Endothelial cell of hepatic sinusoid (primary cell): ENCODE results near the gene ZNF569.
"Not testable (repeated sequence)": the region's sequence is repeated elsewhere in the genome, so short reads cannot be mapped to it uniquely, and the experiment has no call there.

Experiments used
- in situ Hi-C: cut with HindIII; loops from 2 replicates; pipeline ENCODE4 v1.10.0; 2017; ENCODE audit warnings: low sequenced_read_pairs

The ZNF569 gene

DNA sequence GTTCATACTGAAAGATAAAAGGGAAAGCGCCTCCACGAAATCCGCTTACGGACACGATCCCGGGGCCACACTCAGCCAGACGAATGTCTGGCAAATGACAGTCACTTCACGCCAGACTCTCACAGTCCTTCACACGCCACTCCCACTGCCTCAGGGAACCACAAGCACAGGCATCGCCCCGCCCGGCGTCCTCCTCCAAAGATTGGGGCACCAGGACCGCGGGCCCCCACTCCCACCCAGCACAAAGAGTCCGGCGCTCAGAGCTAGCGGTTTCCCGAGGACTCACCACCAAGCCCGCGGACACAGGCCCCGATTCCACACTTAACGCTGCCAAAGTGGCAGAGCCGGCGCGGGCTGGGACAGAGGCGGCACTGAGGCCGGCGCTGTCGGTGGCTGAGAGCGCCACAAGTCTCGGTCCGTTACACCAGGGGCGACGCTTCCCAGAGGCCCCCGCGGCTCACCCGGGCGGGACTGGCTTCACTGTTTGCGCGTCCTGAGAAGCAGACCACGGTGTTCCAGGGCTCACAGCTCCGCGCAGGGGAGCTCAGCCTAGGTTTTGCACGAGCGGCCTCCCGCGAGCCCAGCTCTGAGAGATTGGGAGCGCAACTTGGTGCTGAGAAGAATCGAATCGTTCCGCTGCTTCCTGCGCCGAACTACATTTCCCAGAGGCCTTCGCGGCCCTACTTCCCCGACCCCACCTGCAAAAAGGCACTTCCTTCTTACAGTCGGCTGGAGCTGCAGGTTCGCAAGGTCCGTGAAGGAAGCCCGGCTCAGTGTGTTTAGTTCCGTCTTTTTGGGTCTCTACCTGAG lies at the start of gene ZNF569:
TSS of gene ZNF569 (minus strand) at position 647 of the 810 bp plus-strand sequence. CDS start 22,523 bp downstream, outside the sequence.
- in situ Hi-C loops, result no loop called here

DNA sequence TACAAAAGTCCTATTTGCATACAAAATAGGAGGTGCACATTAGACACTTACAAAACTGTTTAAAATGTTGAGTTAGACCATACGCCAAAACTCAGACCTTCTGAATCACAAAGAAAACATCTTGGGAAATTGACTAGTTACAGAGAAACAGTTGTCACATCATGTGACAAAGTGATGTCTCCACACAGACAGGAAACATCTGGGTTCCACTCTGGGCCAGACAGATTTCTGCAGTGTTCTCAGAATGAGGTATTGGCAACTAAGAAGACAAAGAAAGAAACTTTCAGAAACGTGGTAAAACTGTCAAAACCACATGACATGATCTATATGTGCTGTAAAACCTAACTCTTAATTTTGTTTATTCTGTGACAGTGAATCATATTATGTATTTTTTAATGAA lies 46.2 kb upstream of the ZNF569 start:
- in situ Hi-C loops, result no loop called here

DNA sequence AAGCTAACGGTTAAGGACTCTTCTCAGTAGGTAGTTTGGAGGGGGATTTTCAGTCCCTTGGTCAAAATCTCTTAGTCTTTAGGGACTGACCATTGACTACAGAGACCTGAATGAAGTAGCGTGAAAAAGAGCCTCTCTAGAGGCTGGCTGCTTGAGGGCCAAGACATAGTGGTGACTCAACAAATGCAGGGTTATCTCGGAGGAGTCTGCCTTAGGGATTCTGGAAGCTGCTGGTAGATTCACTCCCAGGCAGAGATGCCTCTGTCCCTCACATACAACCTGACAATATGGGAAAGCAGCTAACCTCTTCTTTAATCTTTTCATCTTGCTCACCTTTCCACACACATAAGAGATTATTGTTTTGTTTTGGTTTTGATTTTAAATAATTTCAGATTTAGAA lies 44.6 kb upstream of the ZNF569 start:
- in situ Hi-C loops, result no loop called here

DNA sequence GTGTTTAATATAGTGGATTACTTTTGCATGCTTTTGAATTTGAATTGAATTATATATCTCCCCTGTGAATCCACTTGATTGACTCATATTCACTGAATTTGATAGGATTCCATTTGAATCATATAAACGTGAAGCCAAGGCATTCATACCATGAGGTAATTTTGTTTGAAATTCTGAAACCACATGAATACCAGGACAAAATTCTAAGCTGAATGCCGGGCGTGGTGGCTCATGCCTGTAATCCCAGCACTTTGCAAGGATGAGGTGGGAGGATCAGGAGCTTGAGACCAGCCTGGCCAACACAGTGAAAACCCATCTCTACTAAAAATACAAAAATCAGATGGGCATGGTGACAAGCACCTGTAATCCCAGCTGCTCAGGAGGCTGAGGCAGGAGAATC lies 43.9 kb upstream of the ZNF569 start:
- in situ Hi-C loops, result no loop called here

DNA sequence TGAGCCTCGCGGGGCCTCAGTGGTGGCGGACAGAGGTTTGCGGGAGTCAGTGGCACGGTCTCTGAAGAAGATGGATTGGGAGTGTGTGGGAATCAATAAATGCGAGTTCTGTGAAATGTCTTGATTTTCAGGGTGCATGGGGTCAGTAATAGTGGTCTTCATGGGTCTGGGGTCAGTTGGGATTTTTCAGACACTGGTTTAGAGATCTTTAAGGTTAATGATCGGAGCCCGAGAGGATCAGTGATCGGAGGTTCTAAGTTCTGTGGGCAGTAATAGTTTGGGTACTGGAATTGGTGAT lies 39.9 kb upstream of the ZNF569 start:
- in situ Hi-C loops, result no loop called here

DNA sequence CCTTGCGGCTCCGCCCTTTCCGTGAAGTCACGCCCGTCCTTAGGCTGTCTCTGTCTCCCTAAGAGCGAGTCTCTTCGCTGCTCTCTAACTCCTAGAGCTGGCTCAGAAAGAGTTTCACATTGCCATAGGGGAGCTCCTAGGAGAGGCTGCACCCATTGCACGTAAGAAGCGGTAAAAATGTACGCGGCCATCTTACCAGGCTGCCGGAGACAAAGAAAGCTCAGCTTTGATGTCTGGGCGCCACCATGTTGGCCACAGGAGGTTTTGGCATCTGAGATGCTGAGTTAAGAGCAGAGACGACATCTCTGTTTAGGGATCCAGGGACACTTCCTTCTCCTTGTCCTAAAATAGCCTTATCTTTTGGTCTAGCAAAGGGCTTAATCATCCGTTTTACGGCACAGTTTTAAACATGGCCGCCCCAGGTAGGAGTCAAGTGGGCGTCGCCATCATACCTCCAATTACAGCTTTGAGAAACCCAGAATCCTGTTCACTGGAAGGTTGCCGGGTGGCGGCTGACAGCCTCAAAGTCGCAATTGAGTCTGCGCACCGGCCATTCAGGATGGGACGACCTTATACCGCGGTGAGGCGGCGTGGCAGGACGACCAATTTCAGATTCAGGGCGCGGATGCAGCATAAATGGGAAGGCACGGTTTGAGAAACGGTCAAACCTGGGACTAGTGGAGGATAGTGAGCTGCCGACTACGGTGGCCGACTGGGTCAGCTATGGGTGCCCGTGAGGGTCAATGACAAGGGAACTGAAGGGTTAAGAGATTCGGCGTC lies 39.3 kb upstream of the ZNF569 start, which contains the start of gene ZNF793:
TSS of gene ZNF793 (plus strand) at position 553 of the 780 bp plus-strand sequence. CDS start 16,501 bp downstream, outside the sequence.
- in situ Hi-C loops, result no loop called here

DNA sequence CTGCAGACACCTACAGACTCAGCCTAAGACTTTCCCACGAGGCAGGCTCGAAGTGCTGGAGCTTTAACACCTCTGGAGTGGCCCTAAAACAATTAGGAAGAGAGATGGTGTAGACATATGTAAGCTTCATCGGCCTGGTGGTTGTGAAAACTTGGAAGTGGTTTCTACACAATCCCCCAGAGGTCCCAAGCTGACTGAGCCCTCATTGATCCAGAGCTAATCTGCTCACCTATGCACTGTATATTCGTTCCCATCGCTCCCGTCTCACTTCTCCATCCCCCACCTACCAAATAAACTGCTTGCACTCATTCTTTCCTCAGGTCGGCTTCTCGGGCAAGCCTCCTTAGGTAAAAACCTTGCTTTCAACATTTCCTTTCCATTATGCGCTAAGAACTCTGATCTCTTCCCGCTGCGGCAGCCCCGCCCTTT lies 38.7 kb upstream of the ZNF569 start:
- in situ Hi-C loops, result no loop called here

DNA sequence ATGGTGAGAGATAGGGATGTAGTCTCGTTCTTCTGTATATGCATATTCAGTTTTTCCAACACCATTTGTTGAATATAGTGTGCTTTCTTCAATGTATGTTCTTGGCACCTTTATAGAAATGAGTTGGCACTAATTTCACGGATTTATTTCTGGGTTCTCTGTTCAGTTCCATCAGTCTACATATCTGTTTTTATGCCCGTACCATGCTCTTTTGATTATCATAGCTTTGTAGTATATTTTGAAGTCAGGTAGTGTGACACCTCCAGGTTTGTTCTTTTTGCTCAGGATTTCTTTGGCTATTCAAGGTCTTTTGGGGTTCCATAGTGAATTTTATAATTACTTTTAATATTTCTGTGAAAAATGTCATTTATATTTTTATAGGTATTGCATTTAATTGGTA lies 25.0 kb upstream of the ZNF569 start:
- in situ Hi-C loops, result no loop called here

DNA sequence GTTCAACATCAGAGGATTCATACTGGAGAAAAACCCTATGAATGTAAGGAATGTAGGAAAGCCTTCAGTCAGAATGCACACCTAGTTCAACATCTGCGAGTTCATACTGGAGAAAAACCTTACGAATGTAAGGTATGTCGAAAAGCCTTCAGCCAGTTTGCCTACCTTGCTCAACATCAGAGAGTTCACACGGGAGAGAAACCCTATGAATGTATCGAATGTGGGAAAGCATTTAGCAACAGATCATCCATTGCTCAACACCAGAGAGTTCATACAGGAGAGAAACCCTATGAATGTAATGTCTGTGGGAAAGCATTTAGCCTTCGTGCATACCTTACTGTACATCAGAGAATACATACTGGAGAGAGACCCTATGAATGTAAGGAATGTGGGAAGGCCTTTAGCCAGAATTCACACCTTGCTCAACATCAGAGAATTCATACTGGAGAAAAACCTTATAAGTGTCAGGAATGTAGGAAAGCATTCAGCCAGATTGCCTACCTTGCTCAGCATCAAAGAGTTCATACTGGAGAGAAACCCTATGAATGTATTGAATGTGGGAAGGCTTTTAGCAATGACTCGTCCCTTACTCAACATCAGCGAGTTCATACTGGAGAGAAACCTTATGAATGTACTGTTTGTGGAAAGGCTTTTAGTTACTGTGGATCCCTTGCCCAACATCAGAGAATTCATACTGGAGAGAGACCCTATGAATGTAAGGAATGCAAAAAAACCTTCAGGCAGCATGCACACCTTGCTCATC lies 17.3 kb upstream of the ZNF569 start:
- in situ Hi-C loops, result no loop called here

DNA sequence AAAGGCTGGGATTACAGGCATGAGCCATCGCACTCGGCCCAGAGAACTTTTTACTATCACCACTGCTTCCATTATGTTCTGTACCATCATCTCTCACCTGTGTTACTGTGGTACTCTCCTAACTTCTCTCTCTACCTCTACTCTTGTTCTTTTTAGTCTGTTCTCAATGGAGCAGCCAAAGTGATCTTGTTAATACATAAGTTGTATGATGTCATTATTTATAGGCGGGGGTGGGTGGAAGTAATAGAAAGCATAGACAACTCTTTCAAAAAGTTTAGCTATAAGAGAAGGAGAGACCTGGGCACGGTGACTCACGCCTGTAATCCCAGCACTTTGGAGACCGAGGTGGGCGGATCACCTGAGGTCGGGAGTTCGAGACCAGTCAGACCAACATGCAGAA lies 4.9 kb upstream of the ZNF569 start:
- in situ Hi-C loops, result no loop called here

DNA sequence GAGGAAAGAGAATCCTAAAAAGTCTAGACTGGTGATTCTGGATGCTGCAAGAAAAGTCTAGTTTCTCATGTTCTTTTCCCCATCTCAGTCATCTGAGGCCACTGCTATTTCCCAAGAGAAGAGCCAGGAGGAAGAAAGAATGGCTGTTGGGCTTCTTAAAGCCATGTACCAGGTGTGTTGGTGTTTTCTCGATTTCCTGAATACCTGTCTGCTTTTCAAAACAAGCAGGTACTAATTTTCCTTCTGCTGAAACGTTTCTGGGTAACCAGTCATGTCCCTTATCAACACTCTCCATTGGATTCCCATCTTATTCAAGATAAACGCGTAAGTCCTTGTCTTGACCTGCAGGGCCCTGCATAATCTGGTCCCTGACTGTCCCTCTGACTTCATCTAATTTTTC lies 3.0 kb upstream of the ZNF569 start:
- in situ Hi-C loops, result no loop called here

DNA sequence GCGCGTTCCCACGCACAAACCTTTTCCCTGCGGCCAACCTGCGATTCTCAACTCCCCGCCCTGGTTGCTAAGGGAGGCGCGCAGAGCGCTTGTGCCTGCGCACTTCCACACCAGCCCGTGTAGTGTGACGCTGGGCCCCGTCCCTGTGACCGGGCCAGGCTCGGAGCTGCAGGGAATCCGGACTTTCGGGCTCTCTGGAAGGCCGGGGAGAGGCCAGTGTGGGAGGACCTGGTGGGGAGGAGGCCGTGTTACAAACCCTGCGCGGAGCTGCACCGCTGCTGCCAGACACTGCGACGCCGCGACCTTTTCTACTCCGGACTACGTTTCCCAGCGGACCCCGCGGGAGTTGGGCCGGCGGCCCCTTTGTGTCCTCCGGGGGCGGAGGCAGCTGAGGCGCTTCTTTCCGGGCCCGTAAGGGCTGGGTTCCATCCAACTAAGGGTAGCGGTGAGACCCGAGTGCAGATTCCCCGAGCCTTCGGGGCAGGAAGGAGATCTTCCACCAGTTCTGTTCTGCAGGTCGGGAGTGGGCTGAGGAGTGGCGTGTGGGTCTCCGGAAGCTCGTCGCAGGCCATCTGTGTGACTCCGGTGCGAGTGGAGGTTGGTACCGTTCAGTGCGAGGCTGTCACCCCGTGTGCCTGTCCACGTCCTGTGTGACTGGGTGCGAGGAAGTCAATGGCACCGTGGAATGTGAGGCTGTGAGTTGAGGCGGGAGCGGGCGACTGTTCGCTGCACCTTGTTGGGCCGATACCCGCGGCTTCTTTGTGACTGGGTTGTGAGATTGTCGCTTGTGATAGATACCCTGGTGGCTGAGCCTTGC lies 1.9 kb upstream of the ZNF569 start, which contains the start of gene ZNF570:
TSS of gene ZNF570 (plus strand) at position 396 of the 817 bp plus-strand sequence. CDS start 999 bp downstream, outside the sequence.
- in situ Hi-C loops, result no loop called here

DNA sequence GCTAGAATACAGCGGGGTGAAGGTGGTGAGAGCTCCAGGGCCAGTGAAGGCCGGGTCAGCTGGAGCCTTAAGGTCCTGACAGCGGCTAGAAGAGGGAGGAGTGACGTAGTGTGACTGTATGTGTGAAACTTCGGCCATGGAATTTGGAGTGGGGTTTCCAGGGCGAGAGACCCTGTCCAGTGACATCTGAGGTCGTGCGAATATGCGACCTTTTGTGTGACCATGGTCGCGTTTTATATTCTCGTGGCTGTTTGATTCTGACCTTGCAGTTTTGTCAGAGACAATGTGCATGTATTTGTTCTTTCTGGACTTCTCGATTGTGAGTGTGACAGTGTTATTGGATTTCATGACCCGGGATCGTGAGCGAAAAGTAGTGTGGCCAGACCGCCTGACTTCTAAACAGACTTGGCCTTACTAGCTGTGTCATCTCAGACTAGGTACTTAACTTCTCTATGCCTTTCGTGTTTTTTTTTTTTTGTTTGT lies 405 bp upstream of the ZNF569 start:
- in situ Hi-C loops, result no loop called here

DNA sequence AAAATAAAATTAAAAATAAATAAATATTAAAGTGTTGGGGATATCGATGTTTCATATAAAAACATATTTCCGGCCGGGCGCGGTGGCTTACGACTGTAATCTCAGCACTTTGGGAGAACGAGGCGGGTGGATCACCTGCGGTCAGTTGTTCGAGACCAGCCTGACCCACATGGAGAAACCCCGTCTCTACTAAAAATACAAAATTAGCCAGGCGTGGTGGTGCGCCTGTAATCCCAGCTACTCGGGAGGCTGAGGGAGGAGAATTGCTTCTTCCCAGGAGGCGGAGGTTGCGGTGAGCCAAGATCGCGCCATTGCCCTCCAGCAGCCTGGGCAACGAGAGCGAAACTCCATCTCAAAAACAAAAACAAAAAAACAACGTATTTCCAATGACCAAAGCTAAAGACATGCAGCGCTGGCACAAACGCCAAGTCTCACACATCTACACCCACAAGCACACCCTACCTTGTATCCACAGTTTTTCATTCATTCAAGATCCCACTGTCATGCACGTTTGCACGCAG lies 907 bp downstream of the ZNF569 start:
- in situ Hi-C loops, result no loop called here

DNA sequence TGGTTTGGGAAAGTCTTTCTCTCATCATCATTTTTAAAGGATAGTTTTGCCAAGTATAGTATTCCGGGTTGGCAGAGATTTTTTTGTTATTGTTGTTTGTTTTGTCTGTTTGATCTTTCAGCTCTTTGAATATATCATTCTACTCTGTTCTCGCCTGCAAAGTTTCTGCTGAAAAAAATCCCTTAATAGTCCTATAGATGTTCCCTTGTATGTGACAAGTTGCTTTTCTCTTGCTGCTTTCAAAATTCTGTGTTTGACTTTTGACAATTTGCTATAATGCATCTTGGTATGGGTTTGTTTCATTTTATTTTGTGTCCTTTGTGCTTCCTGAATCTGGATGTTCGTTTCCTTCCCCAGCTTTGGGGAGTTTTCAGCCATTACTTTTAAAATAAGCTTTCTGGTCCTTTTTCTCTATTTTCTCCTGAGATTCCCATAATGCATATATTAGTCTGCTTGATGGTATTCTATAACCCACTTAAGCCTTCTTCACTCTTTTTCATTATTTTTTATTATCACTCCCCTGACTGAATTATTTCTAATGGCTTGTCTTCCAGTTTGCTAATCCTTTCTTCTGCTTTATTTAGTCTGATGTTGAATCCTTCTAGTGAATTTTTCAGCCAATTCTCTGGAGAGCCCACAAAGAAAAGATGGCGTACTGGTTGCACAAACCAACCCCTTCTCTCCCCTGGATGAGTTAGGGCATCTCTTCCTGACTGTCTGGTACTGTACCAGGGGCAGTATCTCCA lies 14.6 kb downstream of the ZNF569 start:
- in situ Hi-C loops, result no loop called here

DNA sequence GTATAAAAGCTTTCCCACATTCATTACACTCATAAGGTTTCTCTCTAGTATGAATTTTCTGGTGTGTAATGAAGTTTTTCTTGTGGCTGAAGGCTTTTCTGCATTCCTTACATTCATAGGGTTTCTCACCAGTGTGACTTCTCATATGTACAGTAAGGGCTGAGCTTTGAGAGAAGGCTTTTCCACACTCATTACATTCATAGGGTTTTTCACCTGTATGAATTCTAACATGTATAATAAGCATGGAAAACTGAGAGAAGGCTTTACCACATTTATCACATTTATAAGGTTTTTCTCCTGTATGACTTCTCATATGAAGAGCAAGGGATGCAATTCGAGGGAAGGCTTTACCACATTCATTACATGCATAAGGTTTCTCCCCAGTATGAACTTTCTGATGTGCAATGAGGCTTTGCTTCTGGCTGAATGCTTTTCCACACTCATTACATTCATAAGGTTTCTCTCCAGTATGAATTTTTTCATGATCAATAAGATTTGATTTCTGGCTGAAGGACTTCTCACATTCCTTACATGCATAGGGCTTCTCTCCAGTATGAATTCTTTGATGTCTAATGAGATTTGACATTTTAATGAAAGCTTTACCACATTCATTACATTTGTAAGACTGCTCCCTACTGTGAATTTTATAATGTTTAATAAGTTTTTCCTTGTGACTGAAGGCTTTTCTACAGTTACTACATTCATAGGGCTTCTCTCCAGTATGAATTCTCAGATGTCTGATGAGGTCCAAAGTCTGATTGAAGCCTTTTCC lies 53.7 kb downstream of the ZNF569 start:
- in situ Hi-C loops, result loop anchor here (5.0 kb wide), 2 partner anchors 64 to 154 kb away; no protein-coding TSS in a partner anchor

DNA sequence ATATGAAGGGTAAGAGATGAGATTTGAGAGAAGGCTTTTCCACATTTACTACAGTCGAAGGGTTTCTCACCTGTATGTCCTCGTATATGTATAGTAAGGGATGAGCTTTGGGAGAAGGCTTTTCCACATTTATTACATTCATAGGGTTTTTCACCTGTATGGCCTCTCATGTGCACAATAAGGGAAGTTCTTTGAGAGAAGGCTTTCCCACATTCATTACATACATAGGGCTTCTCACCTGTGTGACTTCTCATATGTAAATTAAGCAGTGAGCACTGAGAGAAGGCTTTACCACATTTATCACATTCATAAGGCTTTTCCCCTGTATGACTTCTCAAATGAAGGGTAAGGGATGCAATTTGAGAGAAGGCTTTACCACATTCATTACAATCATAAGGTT lies 54.5 kb downstream of the ZNF569 start:
- in situ Hi-C loops, result loop anchor here (5.0 kb wide), 2 partner anchors 65 to 155 kb away; no protein-coding TSS in a partner anchor

DNA sequence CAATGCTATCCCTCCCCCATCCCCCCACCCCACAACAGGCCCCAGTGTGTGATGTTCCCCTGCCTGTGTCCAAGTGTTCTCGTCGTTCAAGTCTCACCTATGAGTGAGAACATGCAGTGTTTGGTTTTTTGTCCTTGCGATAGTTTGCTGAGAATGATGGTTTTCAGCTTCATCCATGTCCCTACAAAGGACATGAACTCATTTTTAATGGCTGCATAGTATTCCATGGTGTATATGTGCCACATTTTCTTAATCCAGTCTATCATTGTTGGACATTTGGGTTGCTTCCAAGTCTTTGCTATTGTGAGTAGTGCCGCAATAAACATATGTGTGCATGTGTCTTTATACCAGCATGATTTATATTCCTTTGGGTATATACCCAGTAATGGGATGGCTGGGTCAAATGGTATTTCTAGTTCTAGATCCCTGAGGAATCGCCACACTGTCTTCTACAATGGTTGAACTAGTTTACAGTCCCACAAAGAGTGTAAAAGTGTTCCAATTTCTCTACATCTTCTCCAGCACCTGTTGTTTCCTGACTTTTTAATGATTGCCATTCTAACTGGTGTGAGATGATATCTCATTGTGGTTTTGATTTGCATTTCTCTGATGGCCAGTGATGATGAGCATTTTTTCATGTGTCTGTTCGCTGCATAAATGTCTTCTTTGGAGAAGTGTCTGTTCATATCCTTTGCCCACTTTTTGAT lies 61.0 kb downstream of the ZNF569 start:
- in situ Hi-C loops, result not testable (repeated sequence)
